Measurements from ENCODE around the gene CRABP1.

DNA sequence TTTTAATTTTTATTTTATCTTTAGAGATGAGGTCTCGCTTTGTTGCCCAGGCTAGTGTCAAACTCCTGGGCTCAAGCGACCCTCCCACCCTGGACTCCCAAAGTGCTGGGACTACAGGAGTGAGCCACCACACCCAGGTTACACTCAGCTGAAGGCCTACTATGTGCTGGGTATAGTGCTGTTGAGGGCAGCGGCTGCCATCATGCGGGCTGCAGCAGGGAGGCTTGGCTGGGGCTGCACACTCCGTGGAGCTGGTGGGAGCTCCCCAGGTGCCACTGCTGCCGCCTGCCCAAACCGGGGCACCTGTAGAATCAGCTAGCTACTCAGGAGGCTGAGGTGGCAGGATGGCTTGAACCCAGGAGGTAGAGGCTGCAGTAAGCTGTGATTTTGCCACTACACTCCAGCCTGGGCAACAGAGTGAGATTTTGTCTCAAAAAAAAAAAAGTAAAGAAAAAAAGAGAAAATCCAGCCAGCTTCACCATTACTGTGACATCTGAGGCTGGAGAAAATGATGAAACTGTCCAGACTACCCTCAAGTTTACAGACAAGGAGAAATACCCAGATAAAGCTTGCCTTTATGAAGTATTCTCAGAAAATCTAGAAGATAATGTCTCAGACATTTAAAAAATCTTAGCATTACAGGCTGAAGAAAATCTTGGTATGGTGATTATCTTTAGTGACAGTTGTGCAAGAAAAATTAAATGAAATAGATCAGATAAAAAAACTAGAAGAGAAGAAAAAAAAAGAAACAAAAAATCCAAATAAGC, 42.1 kb downstream of the CRABP1 start:
- no peak for TF ChIP-seq EP300 (conservative IDR thresholded peaks at IDR 0.05; ENCODE audit: poor library complexity, severe bottlenecking)
- no peak for TF ChIP-seq EZH2 (IDR thresholded peaks at IDR 0.05; ENCODE audit: borderline replicate concordance, insufficient read depth, low read length, poor library complexity, severe bottlenecking)
- TF ChIP-seq, protein P1, sequence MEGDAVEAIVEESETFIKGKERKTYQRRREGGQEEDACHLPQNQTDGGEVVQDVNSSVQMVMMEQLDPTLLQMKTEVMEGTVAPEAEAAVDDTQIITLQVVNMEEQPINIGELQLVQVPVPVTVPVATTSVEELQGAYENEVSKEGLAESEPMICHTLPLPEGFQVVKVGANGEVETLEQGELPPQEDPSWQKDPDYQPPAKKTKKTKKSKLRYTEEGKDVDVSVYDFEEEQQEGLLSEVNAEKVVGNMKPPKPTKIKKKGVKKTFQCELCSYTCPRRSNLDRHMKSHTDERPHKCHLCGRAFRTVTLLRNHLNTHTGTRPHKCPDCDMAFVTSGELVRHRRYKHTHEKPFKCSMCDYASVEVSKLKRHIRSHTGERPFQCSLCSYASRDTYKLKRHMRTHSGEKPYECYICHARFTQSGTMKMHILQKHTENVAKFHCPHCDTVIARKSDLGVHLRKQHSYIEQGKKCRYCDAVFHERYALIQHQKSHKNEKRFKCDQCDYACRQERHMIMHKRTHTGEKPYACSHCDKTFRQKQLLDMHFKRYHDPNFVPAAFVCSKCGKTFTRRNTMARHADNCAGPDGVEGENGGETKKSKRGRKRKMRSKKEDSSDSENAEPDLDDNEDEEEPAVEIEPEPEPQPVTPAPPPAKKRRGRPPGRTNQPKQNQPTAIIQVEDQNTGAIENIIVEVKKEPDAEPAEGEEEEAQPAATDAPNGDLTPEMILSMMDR (IDR thresholded peaks at IDR 0.05; ENCODE audit: poor library complexity, severe bottlenecking) = no peak

Measured in neural cell (in vitro differentiated cells).